WI38 (cell line): Measurements from ENCODE around the gene IL26.

Source experiments
- H3K4me3 ChIP-seq: 2 replicates; pipeline ENCODE4 v1.5.1; 2011; ENCODE audit warnings: low read depth, mild to moderate bottlenecking, control low read depth, low read length
- CTCF ChIP-seq: IDR thresholded peaks from 2 replicates; pipeline ENCODE4 v1.5.1; 2012; ENCODE audit warnings: low read depth, mild to moderate bottlenecking, control low read depth, low read length

The IL26 gene

DNA sequence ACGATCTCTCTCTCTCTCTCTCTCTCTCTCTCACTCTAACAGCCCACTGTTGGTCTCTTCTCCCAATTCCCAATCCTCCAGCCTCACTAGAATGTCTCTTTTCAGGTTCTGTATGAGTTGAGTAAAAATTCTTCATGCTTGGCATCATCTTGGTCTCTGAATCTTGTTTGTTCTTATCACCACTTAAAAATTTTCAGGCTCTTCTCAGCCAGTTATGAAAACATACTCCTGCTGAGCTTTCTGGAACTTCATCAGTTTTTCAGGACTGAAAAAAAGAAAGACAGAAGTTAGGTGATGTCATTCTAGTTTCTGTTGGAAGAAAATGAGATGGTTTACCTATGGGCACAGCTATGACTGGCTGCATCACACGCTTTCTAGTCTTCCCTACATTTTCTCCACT, 39.2 kb upstream of the IL26 start:
- no peak for TF ChIP-seq CTCF
- H3K4me3 ChIP-seq: no peak overlapping the region

GRCh38 chr12:68264158-68264855, 38.7 kb upstream of the IL26 start:
- H3K4me3 ChIP-seq: no peak overlapping the region
- no peak for TF ChIP-seq CTCF

DNA sequence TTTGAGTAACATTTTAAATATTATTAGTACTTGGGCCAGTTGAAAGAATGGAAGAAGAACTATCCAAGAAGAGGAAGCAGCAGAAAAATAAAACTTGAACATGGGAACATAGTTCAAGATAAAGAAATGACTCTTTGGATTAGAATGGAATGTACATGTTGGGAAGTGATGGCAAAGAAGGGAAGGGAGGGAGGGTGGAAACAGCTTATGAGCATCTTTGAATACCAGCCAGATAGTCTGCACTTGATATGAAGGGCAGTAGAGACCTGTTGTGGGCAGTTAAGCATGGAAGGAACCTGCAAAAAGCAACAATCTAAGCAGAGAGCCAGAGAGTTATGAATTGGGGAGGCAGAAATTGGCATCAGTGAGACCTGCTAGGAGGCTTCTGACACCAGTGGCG, 37.8 kb upstream of the IL26 start:
- no peak for TF ChIP-seq CTCF
- no peak overlapping the region for H3K4me3 ChIP-seq

GRCh38 chr12:68261896-68262295, 36.3 kb upstream of the IL26 start:
- H3K4me3 ChIP-seq: no peak overlapping the region
- no peak for TF ChIP-seq CTCF

GRCh38 chr12:68260153-68260552, 34.5 kb upstream of the IL26 start:
- no peak for TF ChIP-seq CTCF
- no peak overlapping the region for H3K4me3 ChIP-seq

- H3K4me3 ChIP-seq: no peak overlapping the region
- no peak for TF ChIP-seq CTCF
Observed at GRCh38 chr12:68259318-68259940, 33.8 kb upstream of the IL26 start.

GRCh38 chr12:68253504-68253903, 27.9 kb upstream of the IL26 start, which contains the start of gene IL22:
Gene IL22, minus strand, starts transcription at chr12:68253604. Its CDS starts 156 bp downstream, at chr12:68253448.
- no peak for TF ChIP-seq CTCF
- no peak within 1 kb of the TSS for H3K4me3 ChIP-seq
